PC-3 (cell line): ENCODE data around the gene SIL1. TPM values are rescaled to one million over a fixed set of nuclear protein-coding genes. Genes with fewer than 3 reads are reported as not detected.

Experiments used
- ATAC-seq: fragments of 200-7000 bp; cut with Tn5 transposase; 2 replicates; pipeline ENCODE4 v1.9.1; 2020; ENCODE audit warnings: mild to moderate bottlenecking, moderate library complexity
- BruUV-seq: library from RNA; stranded (reverse); fragments of 400-500 nt; replicated peaks from 2 replicates; lab custom pipeline; 2021; lab: Mats Ljungman, UMichigan
- CTCF ChIA-PET: fragments of 300-600 bp; sonication (Branson Sonifier 250); formaldehyde crosslinking; loops from one replicate; lab custom pipeline; 2022; ENCODE audit warnings: antibody characterized with exemption; lab: Charles Lee
- POLR2A ChIA-PET: fragments of 300-600 bp; sonication (Branson Sonifier 250); formaldehyde crosslinking; loops from one replicate; lab custom pipeline; 2022; ENCODE audit warnings: antibody characterized with exemption; ENCODE audit not compliant: unreplicated experiment; lab: Charles Lee
- DNase-seq: peaks from one replicate; pipeline ENCODE4 v3.0.0-alpha.2; 2015
- H2AFZ ChIP-seq: fragments of 300-600 bp; sonication (generic); 2 replicates; pipeline ENCODE4 v1.6.0; 2016; ENCODE audit warnings: antibody characterized with exemption, low read length
- H3F3A ChIP-seq: fragments of 300-600 bp; sonication (generic); one replicate; pipeline ENCODE4 v1.6.0; 2017; ENCODE audit warnings: antibody characterized with exemption, low read length, control low read depth, mild to moderate bottlenecking; ENCODE audit not compliant: unreplicated experiment
- H3K27ac ChIP-seq: fragments of 300-600 bp; sonication (generic); 2 replicates; pipeline ENCODE4 v1.5.1; 2016; ENCODE audit warnings: mild to moderate bottlenecking, low read length
- H3K27me3 ChIP-seq: fragments of 300-600 bp; sonication (generic); 2 replicates; pipeline ENCODE4 v1.6.1; 2016; ENCODE audit warnings: low read length, mixed read lengths
- H3K36me3 ChIP-seq: fragments of 300-600 bp; sonication (generic); 2 replicates; pipeline ENCODE4 v1.6.1; 2016; ENCODE audit warnings: low read depth, mixed run types, low read length, mixed read lengths
- H3K4me1 ChIP-seq: fragments of 300-600 bp; sonication (generic); 2 replicates; pipeline ENCODE4 v1.5.1; 2016; ENCODE audit warnings: low read length; ENCODE audit not compliant: insufficient read depth
- H3K4me2 ChIP-seq: fragments of 300-600 bp; sonication (generic); 2 replicates; pipeline ENCODE4 v1.6.0; 2016; ENCODE audit warnings: low read length
- H3K4me3 ChIP-seq: fragments of 300-600 bp; sonication (generic); 2 replicates; pipeline ENCODE4 v1.5.1; 2016; ENCODE audit warnings: mild to moderate bottlenecking, low read length, mixed read lengths
- H3K79me2 ChIP-seq: fragments of 300-600 bp; sonication (generic); 2 replicates; pipeline ENCODE4 v1.6.1; 2017; ENCODE audit warnings: low read length, mixed read lengths
- H3K9ac ChIP-seq: fragments of 300-600 bp; sonication (generic); 2 replicates; pipeline ENCODE4 v1.6.0; 2016; ENCODE audit warnings: mild to moderate bottlenecking, low read length
- H3K9me2 ChIP-seq: fragments of 300-600 bp; sonication (generic); replicated peaks from 2 replicates; pipeline ENCODE4 v1.6.1; 2016; ENCODE audit warnings: mixed run types, low read length, mixed read lengths
- H3K9me3 ChIP-seq: fragments of 300-600 bp; sonication (generic); 2 replicates; pipeline ENCODE4 v1.6.1; 2016; ENCODE audit warnings: low read length, mixed read lengths
- H4K20me1 ChIP-seq: fragments of 300-600 bp; sonication (generic); 2 replicates; pipeline ENCODE4 v1.6.1; 2016; ENCODE audit warnings: low read length, mixed read lengths
- EZH2 ChIP-seq: fragments of 300-600 bp; sonication (generic); IDR thresholded peaks from one replicate; pipeline ENCODE4 v1.6.1; 2017; ENCODE audit warnings: antibody characterized with exemption, mild to moderate bottlenecking, low read length; ENCODE audit not compliant: unreplicated experiment
- EZH2phosphoT487 ChIP-seq: fragments of 300-600 bp; sonication (generic); IDR thresholded peaks from 2 replicates; pipeline ENCODE4 v1.6.1; 2018; ENCODE audit warnings: mild to moderate bottlenecking, antibody characterized with exemption, low read length, borderline replicate concordance
- intact Hi-C: fragments of 100-400 bp; cut with micrococcal nuclease; formaldehyde crosslinking; loops from 2 replicates; pipeline ENCODE4 v1.9.0; 2023
- total RNA-seq: library from RNA; depleted of rRNA; stranded (reverse); fragments of >200 nt; gene quantifications from 2 replicates; pipeline ENCODE4 v1.2.3, GENCODE V29; 2014
- TF ChIP-seq, protein P1 (sequence below): fragments of 300-600 bp; sonication (generic); conservative IDR thresholded peaks from 2 replicates; pipeline ENCODE4 v1.5.1; 2017; ENCODE audit warnings: antibody characterized with exemption, low read depth, mild to moderate bottlenecking, low read length

The SIL1 gene
- total RNA-seq, 1 experiment from 2014 or later = 7.9 TPM

DNA sequence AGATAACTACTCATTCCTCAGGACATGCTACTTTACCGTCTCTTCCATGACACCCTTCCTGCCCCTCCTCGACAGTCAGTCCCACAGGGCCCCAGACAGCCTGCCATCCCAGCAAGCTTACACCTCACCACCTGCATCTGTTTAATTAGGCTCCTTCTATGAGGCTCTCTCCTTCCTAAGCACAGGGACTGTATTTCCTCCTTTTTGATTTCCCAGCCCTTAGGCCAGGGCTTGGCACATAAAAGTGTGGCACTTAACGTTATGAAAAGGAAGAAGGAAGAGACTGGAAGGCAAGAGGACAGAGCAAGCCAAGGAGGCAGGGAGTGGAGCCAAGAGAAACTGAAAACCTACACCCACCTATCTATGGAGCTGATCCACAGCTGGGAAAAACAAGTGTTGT lies 146.8 kb downstream of the SIL1 start:
- H3F3A ChIP-seq = no peaks in the 10 kb centered on the region
- ChIA-PET CTCF (no interaction called here), POLR2A (no interaction called here)
- no peak overlapping the region for H3K27ac ChIP-seq
- H3K4me1 ChIP-seq = no peaks in the 10 kb centered on the region
- TF ChIP-seq EZH2 = no peak
- no peak for TF ChIP-seq EZH2phosphoT487
- TF ChIP-seq, protein P1, sequence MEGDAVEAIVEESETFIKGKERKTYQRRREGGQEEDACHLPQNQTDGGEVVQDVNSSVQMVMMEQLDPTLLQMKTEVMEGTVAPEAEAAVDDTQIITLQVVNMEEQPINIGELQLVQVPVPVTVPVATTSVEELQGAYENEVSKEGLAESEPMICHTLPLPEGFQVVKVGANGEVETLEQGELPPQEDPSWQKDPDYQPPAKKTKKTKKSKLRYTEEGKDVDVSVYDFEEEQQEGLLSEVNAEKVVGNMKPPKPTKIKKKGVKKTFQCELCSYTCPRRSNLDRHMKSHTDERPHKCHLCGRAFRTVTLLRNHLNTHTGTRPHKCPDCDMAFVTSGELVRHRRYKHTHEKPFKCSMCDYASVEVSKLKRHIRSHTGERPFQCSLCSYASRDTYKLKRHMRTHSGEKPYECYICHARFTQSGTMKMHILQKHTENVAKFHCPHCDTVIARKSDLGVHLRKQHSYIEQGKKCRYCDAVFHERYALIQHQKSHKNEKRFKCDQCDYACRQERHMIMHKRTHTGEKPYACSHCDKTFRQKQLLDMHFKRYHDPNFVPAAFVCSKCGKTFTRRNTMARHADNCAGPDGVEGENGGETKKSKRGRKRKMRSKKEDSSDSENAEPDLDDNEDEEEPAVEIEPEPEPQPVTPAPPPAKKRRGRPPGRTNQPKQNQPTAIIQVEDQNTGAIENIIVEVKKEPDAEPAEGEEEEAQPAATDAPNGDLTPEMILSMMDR = no peak
- H3K4me3 ChIP-seq = no peak overlapping the region
- no peaks in the 10 kb centered on the region for H4K20me1 ChIP-seq
- BruUV-seq = no TSS peak
- no peaks in the 10 kb centered on the region for H3K9me2 ChIP-seq
- H3K9ac ChIP-seq = no peak overlapping the region
- no peaks in the 10 kb centered on the region for H3K27me3 ChIP-seq
- H3K79me2 ChIP-seq = no peaks in the 10 kb centered on the region
- no peaks in the 10 kb centered on the region for H3K36me3 ChIP-seq
- H3K4me2 ChIP-seq = no peak overlapping the region
- H3K9me3 ChIP-seq = no peaks in the 10 kb centered on the region
- intact Hi-C loops = no loop called here
- ATAC-seq (no peak), DNase-seq (no peak)
- H2AFZ ChIP-seq = no peak overlapping the region

DNA sequence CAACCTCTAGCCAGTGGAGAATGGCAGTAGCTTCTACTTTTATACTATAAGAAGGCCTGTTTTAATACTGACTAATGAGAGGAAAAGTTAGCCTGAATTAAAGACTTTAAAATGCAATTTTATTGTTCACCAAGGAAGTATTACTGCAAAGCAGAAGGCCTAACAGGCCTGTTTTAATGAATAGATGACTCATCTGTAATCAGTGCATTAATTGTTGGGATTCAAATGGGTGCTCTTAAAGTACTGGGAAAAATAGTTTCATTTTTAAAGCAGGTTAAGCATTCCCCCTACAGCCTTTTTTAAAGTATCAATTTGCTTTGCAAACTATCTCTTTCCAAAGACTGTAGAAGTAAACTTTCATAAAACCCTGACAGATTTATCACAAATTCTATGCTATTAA lies 147.7 kb downstream of the SIL1 start:
- BruUV-seq = no TSS peak
- ATAC-seq = no peak

DNA sequence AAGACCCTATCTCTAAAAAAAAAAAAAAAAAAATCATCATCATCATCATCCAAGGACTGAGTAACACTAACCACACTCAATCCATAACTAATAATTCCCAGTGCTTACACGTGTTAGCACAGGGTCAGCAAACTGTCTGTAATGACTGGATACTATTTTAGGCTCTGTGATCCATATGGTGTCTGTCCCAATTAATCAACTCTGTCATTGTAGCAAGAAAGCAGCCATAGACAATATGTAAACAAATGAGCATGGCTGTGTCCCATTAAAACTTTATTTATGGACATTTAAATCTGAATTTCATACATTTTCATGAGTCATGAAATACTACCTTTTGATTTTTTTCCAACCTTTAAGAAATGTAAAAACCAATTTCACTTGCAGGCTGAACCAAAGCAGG lies 148.4 kb downstream of the SIL1 start:
- no peak overlapping the region for H3K4me2 ChIP-seq
- H3K27me3 ChIP-seq = no peaks in the 10 kb centered on the region
- H3F3A ChIP-seq = no peaks in the 10 kb centered on the region
- no peaks in the 10 kb centered on the region for H4K20me1 ChIP-seq
- H3K9me2 ChIP-seq = no peaks in the 10 kb centered on the region
- no peak overlapping the region for H3K4me3 ChIP-seq
- no peaks in the 10 kb centered on the region for H3K36me3 ChIP-seq
- H3K9me3 ChIP-seq = no peaks in the 10 kb centered on the region
- H2AFZ ChIP-seq = no peak overlapping the region
- TF ChIP-seq, protein P1 = no peak
- no peak for TF ChIP-seq EZH2phosphoT487
- no peak for TF ChIP-seq EZH2
- TSS peak; percentile 46 for BruUV-seq
- intact Hi-C loops = no loop called here
- H3K4me1 ChIP-seq = no peaks in the 10 kb centered on the region
- POLR2A ChIA-PET = no interaction called here
- no peak overlapping the region for H3K27ac ChIP-seq
- CTCF ChIA-PET = no interaction called here
- ATAC-seq (0 out of 2 replicates have a peak, but pooled peaks have one; percentile 15), DNase-seq (no peak)
- no peaks in the 10 kb centered on the region for H3K79me2 ChIP-seq
- H3K9ac ChIP-seq = no peak overlapping the region

More for the DNA sequence above, 147.7 kb downstream of the SIL1 start:
- no peaks in the 10 kb centered on the region for H3K9me3 ChIP-seq
- DNase-seq = no peak
- H4K20me1 ChIP-seq = no peaks in the 10 kb centered on the region
- intact Hi-C loops = no loop called here
- TF ChIP-seq EZH2phosphoT487 (no peak), EZH2 (no peak)
- TF ChIP-seq, protein P1 = no peak
- H3K27me3 ChIP-seq = no peaks in the 10 kb centered on the region
- no peak overlapping the region for H2AFZ ChIP-seq
- H3F3A ChIP-seq = no peaks in the 10 kb centered on the region
- no peak overlapping the region for H3K4me2 ChIP-seq
- no peak overlapping the region for H3K4me3 ChIP-seq
- ChIA-PET POLR2A (no interaction called here), CTCF (no interaction called here)
- no peaks in the 10 kb centered on the region for H3K9me2 ChIP-seq
- H3K36me3 ChIP-seq = no peaks in the 10 kb centered on the region
- H3K9ac ChIP-seq = no peak overlapping the region
- no peak overlapping the region for H3K27ac ChIP-seq
- H3K79me2 ChIP-seq = no peaks in the 10 kb centered on the region
- no peaks in the 10 kb centered on the region for H3K4me1 ChIP-seq
